CD14-positive monocyte (primary cell): Measurements from ENCODE around the gene CACNA1S. TPM values are rescaled to one million over a fixed set of nuclear protein-coding genes. Genes with fewer than 3 reads are reported as not detected.

Source experiments
- DNase-seq, 3 donors: peaks; one replicate each; pipeline ENCODE4 v3.0.0-alpha.2; 2011 to 2022
- H2AFZ ChIP-seq: 2 replicates; pipeline ENCODE4 v1.6.0; 2012; ENCODE audit warnings: mild to moderate bottlenecking, low read depth, low read length, inconsistent platforms; ENCODE audit not compliant: insufficient read depth, poor library complexity, severe bottlenecking
- H3K27ac ChIP-seq, 2 donors: 1 replicate in 1 of 2; 2 replicates in 1 of 2; pipeline ENCODE4 v1.5.1; 2012 to 2013; ENCODE audit warnings: low read length in 2 of 2, control low read depth in 1 of 2, inconsistent platforms in 1 of 2, low read depth in 1 of 2, mild to moderate bottlenecking in 1 of 2
- H3K27me3 ChIP-seq, 2 donors: one replicate each; pipeline versions ENCODE4 v1.6.0 to v1.6.1; 2011 to 2013; ENCODE audit warnings: low read length in 2 of 2; ENCODE audit not compliant: control insufficient read depth in 2 of 2, insufficient read depth in 2 of 2
- H3K36me3 ChIP-seq, 2 donors: replicated peaks in 1 of 2; 1 replicate in 1 of 2; 2 replicates in 1 of 2; pipeline versions ENCODE4 v1.5.1 to v1.6.1; 2012 to 2013; ENCODE audit warnings: low read length in 2 of 2, control low read depth in 1 of 2, inconsistent platforms in 1 of 2, mild to moderate bottlenecking in 1 of 2; ENCODE audit not compliant: insufficient read depth in 2 of 2, control insufficient read depth in 1 of 2
- H3K4me1 ChIP-seq, 2 donors: 1 replicate in 1 of 2; 2 replicates in 1 of 2; pipeline versions ENCODE4 v1.5.1 to v1.6.1; 2012 to 2013; ENCODE audit warnings: low read length in 2 of 2, control low read depth in 1 of 2, inconsistent platforms in 1 of 2, mild to moderate bottlenecking in 1 of 2, moderate library complexity in 1 of 2; ENCODE audit not compliant: insufficient read depth in 2 of 2, control insufficient read depth in 1 of 2
- H3K4me2 ChIP-seq: replicated peaks from 2 replicates; pipeline ENCODE3; 2012; ENCODE audit warnings: low read length, moderate library complexity, mild to moderate bottlenecking; ENCODE audit not compliant: poor library complexity, severe bottlenecking; ENCODE audit errors: extremely low read depth
- H3K4me3 ChIP-seq, 3 experiments: fragments of 200-600 bp in 1 of 3; sonication (generic) in 1 of 3; replicated peaks in 1 of 3; 1 replicate in 2 of 3; 2 replicates in 1 of 3; pipeline ENCODE4 v1.5.1; 2011 to 2013; ENCODE audit warnings: low read length in 3 of 3, mild to moderate bottlenecking in 3 of 3, control low read depth in 2 of 3, low read depth in 2 of 3, inconsistent platforms in 1 of 3, moderate library complexity in 1 of 3
- H3K79me2 ChIP-seq: 2 replicates; pipeline ENCODE4 v1.6.0; 2012; ENCODE audit warnings: mild to moderate bottlenecking, control low read depth, inconsistent platforms, low read length, moderate library complexity; ENCODE audit not compliant: insufficient read depth
- H3K9ac ChIP-seq: 2 replicates; pipeline ENCODE4 v1.6.0; 2017; ENCODE audit warnings: low read length, mild to moderate bottlenecking; ENCODE audit not compliant: insufficient read depth, poor library complexity, severe bottlenecking
- H3K9me3 ChIP-seq, 2 donors: replicated peaks in 1 of 2; 1 replicate in 1 of 2; 2 replicates in 1 of 2; pipeline versions ENCODE4 v1.5.1 to v1.6.1; 2012 to 2013; ENCODE audit warnings: low read length in 2 of 2, control low read depth in 1 of 2; ENCODE audit not compliant: control insufficient read depth in 1 of 2, insufficient read depth in 1 of 2
- H4K20me1 ChIP-seq: 2 replicates; pipeline ENCODE4 v1.6.0; 2012; ENCODE audit warnings: mild to moderate bottlenecking, low read length, control low read depth, moderate library complexity; ENCODE audit not compliant: insufficient read depth
- H3K27ac Mint-ChIP-seq, 7 donors: one replicate each; pipeline ENCODE4 v1.8.0; 2020; ENCODE audit warnings: mild to moderate bottlenecking in 7 of 7, mixed read lengths in 7 of 7, moderate library complexity in 6 of 7, inconsistent platforms in 2 of 7
- H3K27me3 Mint-ChIP-seq, 3 donors: one replicate each; pipeline ENCODE4 v1.8.0; 2021 to 2022; ENCODE audit warnings: low read depth in 3 of 3, mild to moderate bottlenecking in 3 of 3, mixed read lengths in 3 of 3, moderate library complexity in 3 of 3, inconsistent platforms in 1 of 3
- H3K36me3 Mint-ChIP-seq, 2 donors: one replicate each; pipeline ENCODE4 v1.8.0; 2020; ENCODE audit warnings: mixed read lengths in 2 of 2, inconsistent platforms in 1 of 2, mild to moderate bottlenecking in 1 of 2
- H3K4me1 Mint-ChIP-seq: one replicate; pipeline ENCODE4 v1.8.0; 2020; ENCODE audit warnings: mild to moderate bottlenecking, mixed read lengths
- H3K4me3 Mint-ChIP-seq, 2 donors: one replicate each; pipeline ENCODE4 v1.8.0; 2020; ENCODE audit warnings: mild to moderate bottlenecking in 2 of 2, mixed read lengths in 2 of 2, moderate library complexity in 1 of 2
- H3K9me3 Mint-ChIP-seq, 7 donors: one replicate each; pipeline ENCODE4 v1.8.0; 2020 to 2022; ENCODE audit warnings: mixed read lengths in 7 of 7, mild to moderate bottlenecking in 6 of 7, moderate library complexity in 6 of 7, inconsistent platforms in 2 of 7
- WGBS: methylation state at CpG from one replicate; pipeline ENCODE4 v1.1.5; 2013; ENCODE audit warnings: missing lambda C conversion rate; ENCODE audit not compliant: insufficient coverage; 5-methylcytosine and 5-hydroxymethylcytosine counted together
- intact Hi-C, 2 donors: fragments of 100-400 bp; cut with micrococcal nuclease; formaldehyde crosslinking; loops; one replicate each; pipeline versions ENCODE4 v1.15.0 to v1.15.1; 2023
- polyA plus RNA-seq, 3 donors: library from polyadenylated mRNA; depleted of rRNA in 1 of 3; unstranded in 2 of 3; stranded (reverse) in 1 of 3; fragments of 300-500 nt in 2 of 3; fragments of >200 nt in 1 of 3; fragmentation: Illumina TruSeq in 2 of 3; gene quantifications; 1 replicate in 2 of 3; 2 replicates in 1 of 3; pipeline ENCODE4 v1.2.3, GENCODE V29; 2012 to 2021
- TF ChIP-seq, protein P1 (sequence below): fragments of 200-600 bp; IDR thresholded peaks from one replicate; pipeline ENCODE4 v1.8.0; 2022; ENCODE audit warnings: antibody characterized with exemption, mild to moderate bottlenecking

The CACNA1S gene
- polyA plus RNA-seq, 3 donors, result not detected

DNA sequence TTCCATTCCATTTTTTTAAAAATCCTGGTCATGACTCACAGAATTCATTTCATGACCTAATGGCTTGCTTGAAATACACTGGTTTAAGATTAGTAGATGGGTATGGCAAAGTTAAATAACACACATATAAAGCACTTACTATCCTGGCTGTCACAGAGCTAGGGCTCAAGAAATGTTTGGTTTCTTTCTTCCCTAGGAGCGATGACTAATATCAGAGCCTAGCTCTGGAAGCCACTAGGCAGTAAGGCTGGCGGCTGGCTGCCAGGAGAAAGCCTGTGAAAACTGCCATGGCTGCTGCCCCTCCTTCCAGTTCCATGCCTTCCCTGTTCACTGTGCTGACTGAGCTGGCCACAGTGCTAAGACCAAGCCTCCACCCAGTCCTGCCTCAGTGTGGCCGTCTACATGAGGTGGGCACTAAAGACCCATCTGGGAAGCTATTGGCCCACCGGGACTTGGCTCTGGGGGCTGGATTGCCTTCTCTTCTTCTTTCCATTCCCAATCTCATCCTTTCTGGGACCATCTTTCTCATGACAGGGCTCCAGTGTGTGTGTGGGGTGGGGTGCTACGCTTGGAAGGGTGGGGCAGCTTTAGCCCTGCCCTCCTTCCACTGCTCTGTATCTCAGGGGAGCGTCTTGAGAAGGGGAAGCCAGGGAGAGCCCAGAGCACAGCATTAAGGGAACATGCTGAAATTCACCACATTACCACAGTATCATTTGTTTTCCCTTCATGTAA lies 25.5 kb upstream of the CACNA1S start:
- no peaks in the 10 kb centered on the region for H3K79me2 ChIP-seq
- Mint-ChIP-seq H3K27ac (no peak overlapping the region), H3K27me3 (peaks cover 0 to 3% (median 3%) of the 10 kb centered on the region in 3 donors), H3K36me3 (peaks cover 46 to 70% of the 10 kb centered on the region in 2 donors), H3K4me1 (no peaks in the 10 kb centered on the region), H3K9me3 (no peaks in the 10 kb centered on the region), H3K4me3 (no peak overlapping the region)
- H3K9me3 ChIP-seq, result no peaks in the 10 kb centered on the region
- intact Hi-C loops, result no loop called here
- DNase-seq, result no peak
- H3K9ac ChIP-seq, result no peak overlapping the region
- TF ChIP-seq, protein P1, sequence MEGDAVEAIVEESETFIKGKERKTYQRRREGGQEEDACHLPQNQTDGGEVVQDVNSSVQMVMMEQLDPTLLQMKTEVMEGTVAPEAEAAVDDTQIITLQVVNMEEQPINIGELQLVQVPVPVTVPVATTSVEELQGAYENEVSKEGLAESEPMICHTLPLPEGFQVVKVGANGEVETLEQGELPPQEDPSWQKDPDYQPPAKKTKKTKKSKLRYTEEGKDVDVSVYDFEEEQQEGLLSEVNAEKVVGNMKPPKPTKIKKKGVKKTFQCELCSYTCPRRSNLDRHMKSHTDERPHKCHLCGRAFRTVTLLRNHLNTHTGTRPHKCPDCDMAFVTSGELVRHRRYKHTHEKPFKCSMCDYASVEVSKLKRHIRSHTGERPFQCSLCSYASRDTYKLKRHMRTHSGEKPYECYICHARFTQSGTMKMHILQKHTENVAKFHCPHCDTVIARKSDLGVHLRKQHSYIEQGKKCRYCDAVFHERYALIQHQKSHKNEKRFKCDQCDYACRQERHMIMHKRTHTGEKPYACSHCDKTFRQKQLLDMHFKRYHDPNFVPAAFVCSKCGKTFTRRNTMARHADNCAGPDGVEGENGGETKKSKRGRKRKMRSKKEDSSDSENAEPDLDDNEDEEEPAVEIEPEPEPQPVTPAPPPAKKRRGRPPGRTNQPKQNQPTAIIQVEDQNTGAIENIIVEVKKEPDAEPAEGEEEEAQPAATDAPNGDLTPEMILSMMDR, result no peak
- no peaks in the 10 kb centered on the region for H4K20me1 ChIP-seq
- no peak overlapping the region for H3K4me3 ChIP-seq
- H3K4me1 ChIP-seq, result no peaks in the 10 kb centered on the region
- no peak overlapping the region for H2AFZ ChIP-seq
- H3K4me2 ChIP-seq, result no peak overlapping the region
- no peaks in the 10 kb centered on the region for H3K27me3 ChIP-seq
- 97% methylated on average over 3 of the region's 6 CpGs for WGBS
- peaks cover 48 to 63% of the 10 kb centered on the region in 2 donors for H3K36me3 ChIP-seq
- H3K27ac ChIP-seq, result no peak overlapping the region

DNA sequence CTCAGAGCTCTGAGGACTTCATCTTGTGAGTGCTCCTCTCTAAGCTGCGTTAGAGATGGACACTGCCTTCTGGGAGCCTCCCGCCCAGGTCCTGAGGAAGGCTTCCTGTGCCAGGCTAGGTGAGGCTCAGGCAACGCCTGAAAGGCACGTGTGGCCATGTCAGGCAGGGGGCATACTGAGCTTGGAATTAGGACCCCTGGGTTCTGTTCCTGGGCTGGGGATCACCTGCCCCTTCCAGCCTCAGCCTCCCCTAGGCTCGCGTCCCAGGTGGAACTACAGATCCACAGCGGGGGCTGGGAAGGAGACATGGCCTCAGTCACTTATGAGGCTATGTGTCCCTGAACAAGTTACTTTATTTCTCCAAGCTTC lies 24.8 kb upstream of the CACNA1S start:
- Histone ChIP-seq H3K4me2 (no peak overlapping the region), H3K9me3 (no peaks in the 10 kb centered on the region), H3K4me3 (no peak overlapping the region), H4K20me1 (no peaks in the 10 kb centered on the region), H2AFZ (no peak overlapping the region), H3K9ac (no peak overlapping the region), H3K4me1 (no peaks in the 10 kb centered on the region), H3K79me2 (no peaks in the 10 kb centered on the region), H3K36me3 (peaks cover 41 to 55% of the 10 kb centered on the region in 2 donors), H3K27me3 (no peaks in the 10 kb centered on the region), H3K27ac (no peak overlapping the region)
- H3K27me3 Mint-ChIP-seq, result peaks cover 0 to 3% (median 3%) of the 10 kb centered on the region in 3 donors
- H3K9me3 Mint-ChIP-seq, result no peaks in the 10 kb centered on the region
- H3K4me1 Mint-ChIP-seq, result no peaks in the 10 kb centered on the region
- DNase-seq, result no peak
- no peak overlapping the region for H3K27ac Mint-ChIP-seq
- 90% methylated on average over 4 of the region's 7 CpGs for WGBS
- no peak overlapping the region for H3K4me3 Mint-ChIP-seq
- TF ChIP-seq, protein P1, result no peak
- intact Hi-C loops, result no loop called here
- H3K36me3 Mint-ChIP-seq, result peaks cover 39 to 65% of the 10 kb centered on the region in 2 donors
